H9 (cell line): ENCODE data around the gene MMD2. TPM values are rescaled to one million over a fixed set of nuclear protein-coding genes. Genes with fewer than 3 reads are reported as not detected.

ENCODE experiments used
- DNase-seq: peaks from one replicate; pipeline ENCODE4 v3.0.0-alpha.2; 2017
- H2AFZ ChIP-seq: one replicate; pipeline ENCODE4 v1.6.1; 2013; ENCODE audit warnings: mild to moderate bottlenecking, low read length, control low read depth, moderate library complexity
- H2AK5ac ChIP-seq: 2 replicates; pipeline ENCODE4 v1.6.1; 2013; ENCODE audit warnings: low read length, control low read depth, mixed read lengths; ENCODE audit not compliant: insufficient read length
- H2BK120ac ChIP-seq: one replicate; pipeline ENCODE4 v1.6.1; 2013; ENCODE audit warnings: low read depth, mild to moderate bottlenecking, low read length, control low read depth, inconsistent platforms; ENCODE audit not compliant: poor library complexity, severe bottlenecking
- H2BK12ac ChIP-seq: 2 replicates; pipeline ENCODE4 v1.6.1; 2013; ENCODE audit warnings: low read length, control low read depth, mixed read lengths, low read depth; ENCODE audit not compliant: insufficient read length
- H2BK15ac ChIP-seq: 2 replicates; pipeline ENCODE4 v1.6.1; 2013; ENCODE audit warnings: low read depth, low read length, control low read depth
- H2BK20ac ChIP-seq: one replicate; pipeline ENCODE4 v1.6.1; 2013; ENCODE audit warnings: low read depth, mild to moderate bottlenecking, low read length, control low read depth, inconsistent platforms; ENCODE audit not compliant: poor library complexity, severe bottlenecking
- H2BK5ac ChIP-seq: 2 replicates; pipeline ENCODE4 v1.6.1; 2013; ENCODE audit warnings: low read length, control low read depth, mixed read lengths; ENCODE audit not compliant: insufficient read length
- H3K14ac ChIP-seq: 2 replicates; pipeline ENCODE4 v1.6.1; 2013; ENCODE audit warnings: low read length, control low read depth; ENCODE audit not compliant: insufficient read depth
- H3K18ac ChIP-seq: 2 replicates; pipeline ENCODE4 v1.6.1; 2013; ENCODE audit warnings: low read depth, mild to moderate bottlenecking, mixed read lengths, low read length, control low read depth; ENCODE audit not compliant: insufficient read length
- H3K23ac ChIP-seq: 2 replicates; pipeline ENCODE4 v1.6.1; 2013; ENCODE audit warnings: low read length, control low read depth, mixed read lengths, low read depth; ENCODE audit not compliant: insufficient read length
- H3K23me2 ChIP-seq: 2 replicates; pipeline ENCODE4 v1.6.1; 2013; ENCODE audit warnings: low read depth, mild to moderate bottlenecking, mixed read lengths, low read length, control low read depth; ENCODE audit not compliant: insufficient read length, poor library complexity, severe bottlenecking
- H3K27ac ChIP-seq: 2 replicates; pipeline ENCODE4 v1.5.1; 2013; ENCODE audit warnings: low read length, control low read depth, mixed read lengths, low read depth; ENCODE audit not compliant: insufficient read length
- H3K27me3 ChIP-seq: 2 replicates; pipeline ENCODE4 v1.6.1; 2013; ENCODE audit warnings: low read length, control low read depth, inconsistent platforms; ENCODE audit not compliant: insufficient read depth
- H3K4ac ChIP-seq: 2 replicates; pipeline ENCODE4 v1.6.1; 2013; ENCODE audit warnings: low read depth, mild to moderate bottlenecking, control low read depth, inconsistent platforms, low read length, moderate library complexity
- H3K4me1 ChIP-seq: 2 replicates; pipeline ENCODE4 v1.6.1; 2013; ENCODE audit warnings: low read length, control low read depth, inconsistent platforms; ENCODE audit not compliant: insufficient read depth
- H3K4me2 ChIP-seq: 2 replicates; pipeline ENCODE4 v1.6.1; 2013; ENCODE audit warnings: low read length, control low read depth, mixed read lengths; ENCODE audit not compliant: insufficient read length, insufficient read depth
- H3K56ac ChIP-seq: 2 replicates; pipeline ENCODE4 v1.6.1; 2013; ENCODE audit warnings: low read depth, mild to moderate bottlenecking, mixed read lengths, low read length, control low read depth; ENCODE audit not compliant: insufficient read length
- H3K79me1 ChIP-seq: 2 replicates; pipeline ENCODE4 v1.6.1; 2013; ENCODE audit warnings: low read depth, mild to moderate bottlenecking, moderate library complexity, low read length, control low read depth, inconsistent platforms; ENCODE audit not compliant: insufficient read depth, poor library complexity, severe bottlenecking
- H3K79me2 ChIP-seq: 2 replicates; pipeline ENCODE4 v1.6.1; 2013; ENCODE audit warnings: low read length, control low read depth, inconsistent platforms; ENCODE audit not compliant: insufficient read depth
- H3K9ac ChIP-seq: 2 replicates; pipeline ENCODE4 v1.6.1; 2013; ENCODE audit warnings: low read length, control low read depth, mixed read lengths; ENCODE audit not compliant: insufficient read length; ENCODE audit errors: extremely low read depth
- H3K9me3 ChIP-seq: one replicate; pipeline ENCODE4 v1.6.1; 2013; ENCODE audit warnings: low read depth, low read length, inconsistent platforms; ENCODE audit not compliant: control insufficient read depth
- H3T11ph ChIP-seq: one replicate; pipeline ENCODE4 v1.6.1; 2013; ENCODE audit warnings: mild to moderate bottlenecking, low read length, control low read depth, inconsistent platforms
- H4K20me1 ChIP-seq: one replicate; pipeline ENCODE4 v1.6.1; 2013; ENCODE audit not compliant: control insufficient read depth, insufficient read length, insufficient read depth
- H4K5ac ChIP-seq: 2 replicates; pipeline ENCODE4 v1.6.1; 2013; ENCODE audit warnings: low read depth, mild to moderate bottlenecking, mixed read lengths, low read length, control low read depth; ENCODE audit not compliant: insufficient read length
- H4K8ac ChIP-seq: replicated peaks from 2 replicates; pipeline ENCODE4 v1.6.1; 2013; ENCODE audit warnings: low read length, control low read depth, mixed read lengths, low read depth; ENCODE audit not compliant: insufficient read length
- H4K91ac ChIP-seq: 2 replicates; pipeline ENCODE4 v1.6.1; 2013; ENCODE audit warnings: low read depth, mild to moderate bottlenecking, moderate library complexity, mixed read lengths, low read length, control low read depth; ENCODE audit not compliant: insufficient read length
- H3K27ac Mint-ChIP-seq, 3 experiments: 2 replicates in 2 of 3; 3 replicates in 1 of 3; pipeline ENCODE4 v1.8.0; 2020 to 2021; ENCODE audit warnings: mixed read lengths in 3 of 3, mild to moderate bottlenecking in 1 of 3, moderate library complexity in 1 of 3
- H3K27me3 Mint-ChIP-seq: 2 replicates; pipeline ENCODE4 v1.8.0; 2021; ENCODE audit warnings: low read depth, mild to moderate bottlenecking, moderate library complexity, mixed read lengths
- H3K36me3 Mint-ChIP-seq, 3 experiments: 2 replicates in 2 of 3; 3 replicates in 1 of 3; pipeline ENCODE4 v1.8.0; 2020 to 2021; ENCODE audit warnings: low read depth in 3 of 3, mixed read lengths in 3 of 3; ENCODE audit not compliant: insufficient read depth in 1 of 3
- H3K4me1 Mint-ChIP-seq, 2 experiments: 2 replicates each; pipeline ENCODE4 v1.8.0; 2020; ENCODE audit warnings: mixed read lengths in 2 of 2
- H3K4me3 Mint-ChIP-seq, 2 experiments: 2 replicates in 1 of 2; 3 replicates in 1 of 2; pipeline ENCODE4 v1.8.0; 2020 to 2021; ENCODE audit warnings: mild to moderate bottlenecking in 2 of 2, mixed read lengths in 2 of 2, moderate library complexity in 1 of 2
- H3K9me3 Mint-ChIP-seq, 2 experiments: 2 replicates in 1 of 2; 3 replicates in 1 of 2; pipeline ENCODE4 v1.8.0; 2020; ENCODE audit warnings: mild to moderate bottlenecking in 2 of 2, mixed read lengths in 2 of 2, moderate library complexity in 1 of 2
- WGBS: extraction: QIAGEN DNeasy Blood & Tissue Kit; methylation state at CpG from one replicate; pipeline ENCODE4 v1.1.7; 2013; ENCODE audit warnings: missing lambda C conversion rate, low lambda C conversion rate, mixed read lengths; ENCODE audit not compliant: insufficient read length; ENCODE audit errors: extremely low coverage; 5-methylcytosine and 5-hydroxymethylcytosine counted together
- total RNA-seq: library from RNA; stranded (reverse); gene quantifications from 2 replicates; pipeline ENCODE4 v1.2.1, GENCODE V29; 2021
- TF ChIP-seq, protein P1 (sequence below): fragments of 200-600 bp; sonication (generic); conservative IDR thresholded peaks from 3 replicates; pipeline ENCODE4 v1.8.0; 2021; ENCODE audit warnings: antibody characterized with exemption, mild to moderate bottlenecking

MMD2 gene
- total RNA-seq, 1 experiment from 2014 or later, result 0.20 TPM

DNA sequence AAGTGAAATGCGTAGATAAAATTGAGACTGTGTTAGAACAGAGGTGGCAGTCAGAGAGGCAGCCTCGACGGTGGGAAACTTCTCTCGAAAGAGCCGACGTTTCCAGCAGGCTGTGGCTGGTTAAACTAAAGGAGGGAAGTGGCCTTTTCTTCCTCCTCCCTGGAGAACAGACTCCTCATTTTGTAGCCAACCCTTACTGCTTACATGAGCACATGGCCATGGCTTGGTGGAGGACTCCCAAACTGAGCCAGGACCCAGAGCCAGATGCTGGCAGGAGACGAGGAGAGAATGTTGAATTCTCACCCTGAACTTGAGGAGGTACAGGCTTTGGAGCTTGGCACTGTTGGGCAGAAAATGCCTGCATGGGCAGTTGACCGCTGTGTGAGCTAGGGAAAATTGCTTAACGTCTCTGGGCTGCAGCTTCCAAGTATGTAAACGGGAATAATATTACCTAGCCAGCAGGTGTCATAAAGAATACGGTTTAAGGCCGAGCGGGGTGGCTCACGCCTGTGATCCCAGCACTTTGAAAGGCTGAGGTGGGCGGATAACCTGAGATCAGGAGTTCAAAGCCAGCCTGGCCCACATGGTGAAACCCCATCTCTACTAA lies 24.5 kb downstream of the MMD2 start:
- Histone ChIP-seq H3K79me2 (no peaks in the 10 kb centered on the region), H2BK12ac (peak overlapping the region; percentile 76), H3K79me1 (no peaks in the 10 kb centered on the region), H4K20me1 (no peaks in the 10 kb centered on the region), H4K91ac (no peak overlapping the region), H2AK5ac (no peak overlapping the region), H3K4ac (no peak overlapping the region), H2BK5ac (no peak overlapping the region), H3K9ac (no peak overlapping the region), H3K56ac (no peak overlapping the region), H4K5ac (no peak overlapping the region), H2BK15ac (no peak overlapping the region), H3K4me2 (no peak overlapping the region), H3K23ac (no peak overlapping the region), H3K23me2 (no peaks in the 10 kb centered on the region), H4K8ac (no peak overlapping the region), H2BK120ac (no peak overlapping the region), H3K27ac (no peak overlapping the region), H3K9me3 (no peaks in the 10 kb centered on the region), H3K18ac (no peak overlapping the region), H3K14ac (no peak overlapping the region), H3K4me1 (no peaks in the 10 kb centered on the region), H3K27me3 (no peaks in the 10 kb centered on the region), H2AFZ (no peak overlapping the region), H2BK20ac (no peak overlapping the region), H3T11ph (no peak overlapping the region)
- Mint-ChIP-seq H3K36me3 (no peaks in the 10 kb centered on the region), H3K27me3 (no peaks in the 10 kb centered on the region; the same call in 1 of the 2 replicates), H3K4me1 (peaks cover 4 to 5% of the 10 kb centered on the region in 2 experiments), H3K4me3 (no peak overlapping the region), H3K27ac (no peak overlapping the region), H3K9me3 (no peaks in the 10 kb centered on the region; a peak in 1 of 5 replicates)
- DNase-seq, result no peak
- no CpG with 5 or more reads among the region's 15 CpGs for WGBS
- TF ChIP-seq, protein P1, sequence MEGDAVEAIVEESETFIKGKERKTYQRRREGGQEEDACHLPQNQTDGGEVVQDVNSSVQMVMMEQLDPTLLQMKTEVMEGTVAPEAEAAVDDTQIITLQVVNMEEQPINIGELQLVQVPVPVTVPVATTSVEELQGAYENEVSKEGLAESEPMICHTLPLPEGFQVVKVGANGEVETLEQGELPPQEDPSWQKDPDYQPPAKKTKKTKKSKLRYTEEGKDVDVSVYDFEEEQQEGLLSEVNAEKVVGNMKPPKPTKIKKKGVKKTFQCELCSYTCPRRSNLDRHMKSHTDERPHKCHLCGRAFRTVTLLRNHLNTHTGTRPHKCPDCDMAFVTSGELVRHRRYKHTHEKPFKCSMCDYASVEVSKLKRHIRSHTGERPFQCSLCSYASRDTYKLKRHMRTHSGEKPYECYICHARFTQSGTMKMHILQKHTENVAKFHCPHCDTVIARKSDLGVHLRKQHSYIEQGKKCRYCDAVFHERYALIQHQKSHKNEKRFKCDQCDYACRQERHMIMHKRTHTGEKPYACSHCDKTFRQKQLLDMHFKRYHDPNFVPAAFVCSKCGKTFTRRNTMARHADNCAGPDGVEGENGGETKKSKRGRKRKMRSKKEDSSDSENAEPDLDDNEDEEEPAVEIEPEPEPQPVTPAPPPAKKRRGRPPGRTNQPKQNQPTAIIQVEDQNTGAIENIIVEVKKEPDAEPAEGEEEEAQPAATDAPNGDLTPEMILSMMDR, result no peak
